ENCODE measurements around the gene LDB1. TPM values are rescaled to one million over a fixed set of nuclear protein-coding genes. Genes with fewer than 3 reads are reported as not detected.
A peak's percentile ranks its signal among the peaks of the same experiment; 100 is the strongest.

The LDB1 gene
- total and polyA plus RNA-seq, 11 donors: 29.5 to 63.2 (median 45.7) TPM

GRCh38 chr10:102085336-102085735 is 34.8 kb downstream of the LDB1 start:
- WGBS, 4 donors: 94 to 95% (median 94%) methylated on average over 3 of the region's 3 CpGs
- Histone ChIP-seq H3K36me3 (no peaks in the 10 kb centered on the region), H3K9me3 (no peaks in the 10 kb centered on the region), H3K27ac (no peak overlapping the region), H3K4me3 (no peak overlapping the region), H3K27me3 (no peaks in the 10 kb centered on the region), H3K4me1 (peaks cover 0 to 4% (median 0%) of the 10 kb centered on the region in 12 donors)
- intact Hi-C loops (cut with DNase I): no loop called here
- DNase-seq (no peak), ATAC-seq (no peak)
- TF ChIP-seq POLR2A (IDR thresholded peaks at IDR 0.05) (no peak), CTCF (IDR thresholded peaks at IDR 0.05) (no peak)

GRCh38 chr10:102083541-102083940 is 36.6 kb downstream of the LDB1 start:
- intact Hi-C loops (cut with DNase I): no loop called here
- ATAC-seq (no peak), DNase-seq (no peak)
- Histone ChIP-seq H3K36me3 (no peaks in the 10 kb centered on the region), H3K27me3 (no peaks in the 10 kb centered on the region), H3K27ac (no peak overlapping the region), H3K4me1 (no peaks in the 10 kb centered on the region), H3K4me3 (no peak overlapping the region), H3K9me3 (no peaks in the 10 kb centered on the region)
- TF ChIP-seq CTCF (IDR thresholded peaks at IDR 0.05) (no peak), POLR2A (IDR thresholded peaks at IDR 0.05) (no peak)
- WGBS, 4 donors: 86 to 92% (median 90%) methylated on average over 3 of the region's 3 CpGs

GRCh38 chr10:102072673-102073527 is 47.3 kb downstream of the LDB1 start:
- intact Hi-C loops (cut with DNase I): loop anchor here in 5 of 10 donors (2.0 to 10.0 kb wide), 7 partner anchors 39 to 908 kb away; no protein-coding TSS in a partner anchor
- Histone ChIP-seq H3K9me3 (no peaks in the 10 kb centered on the region), H3K4me3 (no peak overlapping the region), H3K27me3 (no peaks in the 10 kb centered on the region), H3K4me1 (peaks cover 0 to 20% (median 8%) of the 10 kb centered on the region in 12 donors), H3K36me3 (peaks cover 0 to 7% (median 2%) of the 10 kb centered on the region in 9 donors), H3K27ac (no peak overlapping the region)
- WGBS, 4 donors: 72 to 81% (median 76%) methylated on average over 4 of the region's 4 CpGs
- peak; percentile 66 to 82 (median 72) for DNase-seq
- peak; percentile 62 to 90 (median 78) for ATAC-seq
- TF ChIP-seq POLR2A (IDR thresholded peaks at IDR 0.05) (no peak), CTCF (IDR thresholded peaks at IDR 0.05) (peak; percentile 79 to 96 (median 92))

GRCh38 chr10:102069071-102069470 is 51.1 kb downstream of the LDB1 start:
- Histone ChIP-seq H3K36me3 (peaks cover 0 to 14% (median 8%) of the 10 kb centered on the region in 9 donors), H3K4me3 (no peak overlapping the region), H3K27ac (peak overlapping the region in 1 of 12 donors; percentile 24), H3K9me3 (no peaks in the 10 kb centered on the region), H3K27me3 (no peaks in the 10 kb centered on the region), H3K4me1 (peaks cover 8 to 50% (median 36%) of the 10 kb centered on the region in 12 donors)
- intact Hi-C loops (cut with DNase I): loop anchor here in 4 of 10 donors (5.0 kb wide), 1 partner anchor 48 kb away; no protein-coding TSS in a partner anchor
- ATAC-seq: no peak
- TF ChIP-seq CTCF (IDR thresholded peaks at IDR 0.05): no peak
- no peak for TF ChIP-seq POLR2A (IDR thresholded peaks at IDR 0.05)
- DNase-seq: no peak

Data from heart left ventricle (tissue), 16 donors.